AG10803 (cell line): Measurements from ENCODE around the gene MRPL21.

Experiments
- DNase-seq: peaks from one replicate; pipeline ENCODE4 v3.0.0; 2010; ENCODE audit warnings: low read depth
- H3K4me3 ChIP-seq: 2 replicates; pipeline ENCODE4 v1.5.1; 2011; ENCODE audit warnings: mild to moderate bottlenecking, low read length, control low read depth
- CTCF ChIP-seq: conservative IDR thresholded peaks from 2 replicates; pipeline ENCODE4 v1.5.1; 2011; ENCODE audit warnings: mild to moderate bottlenecking, low read length, control low read depth, inconsistent platforms

Gene MRPL21

GRCh38 chr11:68946416-68947090 is 42.9 kb upstream of the MRPL21 start:
- H3K4me3 ChIP-seq: no peak overlapping the region
- no peak for TF ChIP-seq CTCF
- DNase-seq: peak; percentile 94

- no peak overlapping the region for H3K4me3 ChIP-seq
- no peak for TF ChIP-seq CTCF
- no peak for DNase-seq
Measured at GRCh38 chr11:68942751-68943271, 39.2 kb upstream of the MRPL21 start.

- peak; percentile 30 for DNase-seq
Measured at GRCh38 chr11:68942095-68942620, 38.5 kb upstream of the MRPL21 start.

GRCh38 chr11:68941324-68942094 is 37.9 kb upstream of the MRPL21 start:
- no peak for TF ChIP-seq CTCF
- DNase-seq: no peak

More at GRCh38 chr11:68942095-68942620, 38.5 kb upstream of the MRPL21 start:
- TF ChIP-seq CTCF: no peak
- no peak overlapping the region for H3K4me3 ChIP-seq

GRCh38 chr11:68940651-68941323 is 37.2 kb upstream of the MRPL21 start:
- no peak overlapping the region for H3K4me3 ChIP-seq
- no peak for DNase-seq
- TF ChIP-seq CTCF: no peak

More at GRCh38 chr11:68941324-68942094, 37.9 kb upstream of the MRPL21 start:
- H3K4me3 ChIP-seq: no peak overlapping the region

GRCh38 chr11:68939583-68940555 is 36.2 kb upstream of the MRPL21 start:
- no peak for TF ChIP-seq CTCF
- H3K4me3 ChIP-seq: no peak overlapping the region
- DNase-seq: no peak
